Trophoblast cell (in vitro differentiated cells and primary cell): ENCODE results near the gene UNC13A.

Experiments
- DNase-seq, 2 donors: peaks; one replicate each; pipeline ENCODE4 v3.0.0-alpha.2; 2016
- H2AFZ ChIP-seq: 2 replicates; pipeline ENCODE4 v1.6.1; 2013; ENCODE audit warnings: low read length, moderate library complexity, mild to moderate bottlenecking; ENCODE audit not compliant: insufficient read depth, poor library complexity
- H2AK5ac ChIP-seq: 2 replicates; pipeline ENCODE4 v1.6.1; 2013; ENCODE audit warnings: mild to moderate bottlenecking, low read length
- H2BK120ac ChIP-seq: 2 replicates; pipeline ENCODE4 v1.6.1; 2013; ENCODE audit warnings: low read length, mild to moderate bottlenecking, moderate library complexity; ENCODE audit not compliant: insufficient read depth, poor library complexity
- H2BK12ac ChIP-seq: 2 replicates; pipeline ENCODE4 v1.6.1; 2013; ENCODE audit warnings: mild to moderate bottlenecking, low read length, moderate library complexity
- H2BK5ac ChIP-seq: 2 replicates; pipeline ENCODE4 v1.6.1; 2013; ENCODE audit warnings: low read length, low read depth, moderate library complexity, mild to moderate bottlenecking; ENCODE audit not compliant: poor library complexity
- H3K14ac ChIP-seq: 2 replicates; pipeline ENCODE4 v1.6.1; 2013; ENCODE audit warnings: mild to moderate bottlenecking, low read length
- H3K18ac ChIP-seq: 2 replicates; pipeline ENCODE4 v1.6.1; 2013; ENCODE audit warnings: mild to moderate bottlenecking, low read length
- H3K23ac ChIP-seq: 2 replicates; pipeline ENCODE4 v1.6.1; 2013; ENCODE audit warnings: low read length
- H3K27ac ChIP-seq: 2 replicates; pipeline ENCODE4 v1.5.1; 2013; ENCODE audit warnings: low read depth, mild to moderate bottlenecking, inconsistent platforms, low read length, moderate library complexity
- H3K27me3 ChIP-seq: 2 replicates; pipeline ENCODE4 v1.6.1; 2013; ENCODE audit warnings: inconsistent platforms, mild to moderate bottlenecking, low read length, moderate library complexity; ENCODE audit not compliant: insufficient read depth
- H3K36me3 ChIP-seq, 2 experiments: 1 replicate in 1 of 2; 2 replicates in 1 of 2; pipeline ENCODE4 v1.6.1; 2013; ENCODE audit warnings: low read length in 2 of 2, mild to moderate bottlenecking in 2 of 2, moderate library complexity in 1 of 2; ENCODE audit not compliant: insufficient read depth in 2 of 2, control insufficient read depth in 1 of 2
- H3K4ac ChIP-seq: 2 replicates; pipeline ENCODE4 v1.6.1; 2013; ENCODE audit warnings: low read depth, mild to moderate bottlenecking, low read length, moderate library complexity
- H3K4me1 ChIP-seq, 2 experiments: 1 replicate in 1 of 2; 2 replicates in 1 of 2; pipeline ENCODE4 v1.6.1; 2013; ENCODE audit warnings: low read length in 2 of 2, mild to moderate bottlenecking in 2 of 2, moderate library complexity in 1 of 2; ENCODE audit not compliant: insufficient read depth in 2 of 2, control insufficient read depth in 1 of 2
- H3K4me2 ChIP-seq: 2 replicates; pipeline ENCODE4 v1.6.1; 2013; ENCODE audit warnings: inconsistent platforms, mild to moderate bottlenecking, low read length, moderate library complexity
- H3K4me3 ChIP-seq: 2 replicates; pipeline ENCODE4 v1.5.1; 2013; ENCODE audit warnings: mild to moderate bottlenecking, low read depth, low read length, inconsistent platforms
- H3K79me1 ChIP-seq: one replicate; pipeline ENCODE4 v1.6.1; 2013; ENCODE audit warnings: low read length
- H3K79me2 ChIP-seq: 2 replicates; pipeline ENCODE4 v1.6.1; 2013; ENCODE audit warnings: low read length, mild to moderate bottlenecking; ENCODE audit not compliant: control insufficient read depth, insufficient read depth, poor library complexity
- H3K9ac ChIP-seq: 2 replicates; pipeline ENCODE4 v1.6.1; 2013; ENCODE audit warnings: mild to moderate bottlenecking, low read length
- H3K9me3 ChIP-seq: 2 replicates; pipeline ENCODE4 v1.6.1; 2013; ENCODE audit warnings: low read depth, mild to moderate bottlenecking, control low read depth, inconsistent platforms, low read length; ENCODE audit not compliant: insufficient read depth
- H4K12ac ChIP-seq: 2 replicates; pipeline ENCODE4 v1.6.1; 2013; ENCODE audit warnings: low read depth, mild to moderate bottlenecking, low read length, moderate library complexity
- H4K8ac ChIP-seq: 2 replicates; pipeline ENCODE4 v1.6.1; 2013; ENCODE audit warnings: low read depth, mild to moderate bottlenecking, low read length, moderate library complexity
- H4K91ac ChIP-seq: one replicate; pipeline ENCODE4 v1.6.1; 2013; ENCODE audit warnings: low read depth, mild to moderate bottlenecking, low read length, moderate library complexity
- WGBS: extraction: QIAGEN DNeasy Blood & Tissue Kit; methylation state at CpG from one replicate; pipeline ENCODE4 v1.1.7; 2013; ENCODE audit warnings: missing lambda C conversion rate; ENCODE audit not compliant: insufficient read length, insufficient coverage; ENCODE audit errors: extremely low coverage; 5-methylcytosine and 5-hydroxymethylcytosine counted together

The UNC13A gene

GRCh38 chr19:17604372-17605025 lies 83.7 kb downstream of the UNC13A start:
- H4K12ac ChIP-seq, result no peak overlapping the region
- no peaks in the 10 kb centered on the region for H3K79me1 ChIP-seq
- H3K27ac ChIP-seq, result no peak overlapping the region
- no peak overlapping the region for H3K4me3 ChIP-seq
- H4K8ac ChIP-seq, result no peak overlapping the region
- no peak overlapping the region for H3K4ac ChIP-seq
- H2AK5ac ChIP-seq, result no peak overlapping the region
- no peak overlapping the region for H2BK5ac ChIP-seq
- H4K91ac ChIP-seq, result no peak overlapping the region
- no peaks in the 10 kb centered on the region for H3K36me3 ChIP-seq
- H2AFZ ChIP-seq, result no peak overlapping the region
- no peak overlapping the region for H3K14ac ChIP-seq
- no peak overlapping the region for H3K18ac ChIP-seq
- H3K9ac ChIP-seq, result no peak overlapping the region
- no peak overlapping the region for H3K23ac ChIP-seq
- WGBS, result no CpG with 5 or more reads among the region's 8 CpGs
- H3K79me2 ChIP-seq, result no peaks in the 10 kb centered on the region
- no peak overlapping the region for H2BK120ac ChIP-seq
- no peak overlapping the region for H2BK12ac ChIP-seq
- peaks cover 7 to 9% of the 10 kb centered on the region in 2 experiments for H3K4me1 ChIP-seq
- peaks cover 9% of the 10 kb centered on the region for H3K9me3 ChIP-seq
- H3K27me3 ChIP-seq, result no peaks in the 10 kb centered on the region
- no peak for DNase-seq
- no peak overlapping the region for H3K4me2 ChIP-seq

GRCh38 chr19:17602872-17603510 lies 85.2 kb downstream of the UNC13A start:
- no peak overlapping the region for H3K18ac ChIP-seq
- no peaks in the 10 kb centered on the region for H3K79me1 ChIP-seq
- H3K36me3 ChIP-seq, result no peaks in the 10 kb centered on the region
- H3K79me2 ChIP-seq, result no peaks in the 10 kb centered on the region
- no peak overlapping the region for H2BK5ac ChIP-seq
- no peak overlapping the region for H4K12ac ChIP-seq
- no peak overlapping the region for H3K27ac ChIP-seq
- no peak overlapping the region for H2AK5ac ChIP-seq
- H3K4me3 ChIP-seq, result no peak overlapping the region
- no peak for DNase-seq
- no peak overlapping the region for H3K4ac ChIP-seq
- no peak overlapping the region for H3K4me2 ChIP-seq
- peaks cover 9% of the 10 kb centered on the region for H3K9me3 ChIP-seq
- peaks cover 7 to 9% of the 10 kb centered on the region in 2 experiments for H3K4me1 ChIP-seq
- H3K23ac ChIP-seq, result no peak overlapping the region
- no peak overlapping the region for H3K14ac ChIP-seq
- H2BK120ac ChIP-seq, result no peak overlapping the region
- no peak overlapping the region for H2AFZ ChIP-seq
- H4K91ac ChIP-seq, result no peak overlapping the region
- no peak overlapping the region for H3K9ac ChIP-seq
- H2BK12ac ChIP-seq, result no peak overlapping the region
- H4K8ac ChIP-seq, result no peak overlapping the region
- no peaks in the 10 kb centered on the region for H3K27me3 ChIP-seq
- no CpG with 5 or more reads among the region's 7 CpGs for whole genome bisulfite sequencing

- Histone ChIP-seq H3K4ac (no peak overlapping the region), H3K79me2 (no peaks in the 10 kb centered on the region), H4K91ac (no peak overlapping the region), H3K18ac (no peak overlapping the region), H3K9me3 (peaks cover 9% of the 10 kb centered on the region), H3K4me1 (peaks cover 7 to 9% of the 10 kb centered on the region in 2 experiments), H4K12ac (no peak overlapping the region), H3K9ac (no peak overlapping the region), H2BK120ac (no peak overlapping the region), H3K79me1 (no peaks in the 10 kb centered on the region), H3K36me3 (no peaks in the 10 kb centered on the region), H2AFZ (no peak overlapping the region), H3K4me3 (no peak overlapping the region), H2BK12ac (no peak overlapping the region), H2BK5ac (no peak overlapping the region), H2AK5ac (no peak overlapping the region), H4K8ac (no peak overlapping the region), H3K14ac (no peak overlapping the region), H3K4me2 (no peak overlapping the region), H3K23ac (no peak overlapping the region), H3K27ac (no peak overlapping the region), H3K27me3 (no peaks in the 10 kb centered on the region)
- no peak for DNase-seq
- no CpG with 5 or more reads among the region's 8 CpGs for whole genome bisulfite sequencing
Measured at GRCh38 chr19:17602217-17602616, 85.9 kb downstream of the UNC13A start.

GRCh38 chr19:17601683-17602082 lies 86.5 kb downstream of the UNC13A start:
- Histone ChIP-seq H2AFZ (no peak overlapping the region), H2BK5ac (no peak overlapping the region), H3K9me3 (peaks cover 9% of the 10 kb centered on the region), H3K79me2 (no peaks in the 10 kb centered on the region), H4K91ac (no peak overlapping the region), H3K27me3 (no peaks in the 10 kb centered on the region), H2BK120ac (no peak overlapping the region), H3K23ac (no peak overlapping the region), H3K4me2 (no peak overlapping the region), H3K79me1 (no peaks in the 10 kb centered on the region), H3K36me3 (no peaks in the 10 kb centered on the region), H3K27ac (no peak overlapping the region), H3K9ac (no peak overlapping the region), H3K14ac (no peak overlapping the region), H2BK12ac (no peak overlapping the region), H3K4me3 (no peak overlapping the region), H2AK5ac (no peak overlapping the region), H3K4ac (no peak overlapping the region), H4K12ac (no peak overlapping the region), H3K4me1 (peaks cover 7 to 9% of the 10 kb centered on the region in 2 experiments), H4K8ac (no peak overlapping the region), H3K18ac (no peak overlapping the region)
- no CpG with 5 or more reads among the region's 9 CpGs for WGBS
- no peak for DNase-seq
